Retinal pigment epithelial cell (primary cell): ENCODE measurements around the gene FZD10.

Experiments used
- DNase-seq: peaks from one replicate; pipeline ENCODE4 v3.0.0-alpha.2; 2010; ENCODE audit warnings: low read depth
- H3K4me3 ChIP-seq: 2 replicates; pipeline ENCODE4 v1.5.1; 2011; ENCODE audit warnings: mild to moderate bottlenecking, low read length, control low read depth, moderate library complexity
- CTCF ChIP-seq: conservative IDR thresholded peaks from 2 replicates; pipeline ENCODE4 v1.5.1; 2011; ENCODE audit warnings: low read depth, low read length, control low read depth, inconsistent platforms

FZD10 gene

DNA sequence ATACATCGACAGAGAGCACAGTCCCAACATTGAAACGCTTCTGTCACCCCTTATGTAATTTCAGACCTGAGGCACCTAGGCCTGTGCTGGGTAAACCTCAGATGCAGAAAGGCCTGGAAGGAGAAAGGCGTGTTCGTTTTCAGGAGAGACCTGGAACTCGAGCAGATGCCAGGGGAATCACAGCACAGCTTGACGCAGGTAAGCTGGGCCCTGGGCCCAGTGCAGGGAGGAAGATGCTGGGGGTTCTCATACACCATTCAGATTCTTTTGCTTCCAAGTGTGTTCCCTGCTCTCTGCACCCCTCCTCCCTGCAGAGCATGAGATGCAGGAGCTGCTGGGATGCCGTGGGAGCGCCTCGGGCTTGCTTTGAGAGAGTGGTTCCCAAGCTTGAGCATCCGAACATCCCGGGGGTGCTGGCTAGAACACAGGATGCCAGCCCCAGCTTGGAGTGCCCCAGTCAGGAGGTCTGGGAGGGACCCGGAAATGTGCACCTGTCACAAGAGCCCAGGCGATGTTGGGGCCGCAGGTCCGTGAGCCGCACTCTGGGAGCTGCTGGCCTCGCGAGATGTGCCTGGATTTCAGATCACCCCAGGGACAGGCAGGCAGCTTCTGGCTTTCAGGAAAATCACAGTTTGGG, 35.9 kb downstream of the FZD10 start:
- DNase-seq: no peak
- no peak overlapping the region for H3K4me3 ChIP-seq
- no peak for TF ChIP-seq CTCF

- DNase-seq: no peak
- H3K4me3 ChIP-seq: no peak overlapping the region
- TF ChIP-seq CTCF: no peak
Measured at GRCh38 chr12:130198663-130199060, 36.4 kb downstream of the FZD10 start.

- no peak for DNase-seq
- H3K4me3 ChIP-seq: no peak overlapping the region
- TF ChIP-seq CTCF: no peak
Measured at GRCh38 chr12:130199581-130200390, 37.5 kb downstream of the FZD10 start.

DNA sequence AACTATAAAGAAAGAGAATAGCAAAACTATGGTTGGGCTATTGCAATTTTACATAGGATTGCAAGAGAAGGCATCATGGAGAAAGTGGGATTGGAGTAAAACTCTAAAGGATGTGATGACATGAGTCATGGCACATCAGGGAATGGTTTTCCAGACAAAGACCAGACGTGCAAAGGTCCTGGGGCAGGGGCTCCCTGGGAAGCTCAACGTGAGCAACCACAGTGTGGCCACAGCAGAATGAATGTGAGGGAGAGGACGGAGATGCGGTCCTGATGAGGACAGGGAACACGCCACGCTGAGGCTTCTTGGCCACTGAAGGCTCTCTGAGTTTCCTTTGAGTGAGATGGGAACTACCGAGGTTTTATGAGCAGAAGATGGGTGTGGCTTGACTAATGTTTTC, 38.2 kb downstream of the FZD10 start:
- H3K4me3 ChIP-seq: no peak overlapping the region
- DNase-seq: no peak
- TF ChIP-seq CTCF: no peak

- no peak overlapping the region for H3K4me3 ChIP-seq
- no peak for DNase-seq
- TF ChIP-seq CTCF: no peak
Measured at GRCh38 chr12:130201037-130201436, 38.8 kb downstream of the FZD10 start.

- DNase-seq: no peak
- no peak overlapping the region for H3K4me3 ChIP-seq
- TF ChIP-seq CTCF: no peak
Measured at GRCh38 chr12:130202201-130202600, 39.9 kb downstream of the FZD10 start.

GRCh38 chr12:130203151-130203550, 40.9 kb downstream of the FZD10 start:
- no peak overlapping the region for H3K4me3 ChIP-seq
- TF ChIP-seq CTCF: no peak
- no peak for DNase-seq
